BE2C (cell line): ENCODE results near the gene ASAP2.
A peak's percentile ranks its signal among the peaks of the same experiment; 100 is the strongest.
"Not testable (repeated sequence)": the region's sequence is repeated elsewhere in the genome, so short reads cannot be mapped to it uniquely, and the experiment has no call there.

Source experiments
- DNase-seq: peaks from one replicate; pipeline ENCODE4 v3.0.0-alpha.2; 2020
- H3K27me3 ChIP-seq: fragments of 250-450 bp; sonication (Bioruptor Pico); 2 replicates; pipeline ENCODE4 v1.5.1; 2020; ENCODE audit warnings: mild to moderate bottlenecking
- H3K36me3 ChIP-seq: fragments of 250-450 bp; sonication (Bioruptor Pico); 2 replicates; pipeline ENCODE4 v1.5.1; 2020; ENCODE audit warnings: mild to moderate bottlenecking
- H3K4me1 ChIP-seq: fragments of 250-450 bp; sonication (Bioruptor Pico); 2 replicates; pipeline ENCODE4 v1.5.1; 2020
- H3K4me3 ChIP-seq: 2 replicates; pipeline ENCODE4 v1.5.1; 2011; ENCODE audit warnings: low read depth, low read length
- H3K9me3 ChIP-seq: fragments of 250-450 bp; sonication (Bioruptor Pico); 2 replicates; pipeline ENCODE4 v1.5.1; 2020
- TF ChIP-seq, protein P1 (sequence below): IDR thresholded peaks from 2 replicates; pipeline ENCODE4 v1.5.1; 2012; ENCODE audit warnings: mild to moderate bottlenecking, low read depth, low read length

The ASAP2 gene

DNA sequence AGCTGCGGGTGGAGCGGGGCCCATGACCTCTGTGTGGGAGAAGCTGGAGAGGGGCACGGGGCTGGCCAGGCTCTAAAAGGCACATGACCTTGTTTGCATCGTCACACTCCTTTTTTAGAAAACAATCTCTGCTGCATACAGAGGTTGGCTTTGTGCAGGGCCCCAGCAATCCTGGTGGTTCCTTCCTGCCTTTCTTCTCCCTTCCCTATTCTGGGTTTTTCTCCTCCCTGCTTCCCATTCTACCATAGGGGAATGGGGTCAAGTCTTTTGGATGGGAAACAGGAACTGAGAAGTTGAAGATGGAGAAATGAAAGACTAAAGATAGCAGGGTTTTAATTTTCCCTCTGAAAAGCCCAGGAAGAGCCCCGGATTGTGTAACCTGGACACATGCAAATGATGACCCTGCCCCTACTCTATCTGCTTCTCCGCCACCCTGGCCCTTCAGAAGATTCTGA lies 53.9 kb downstream of the ASAP2 start:
- Histone ChIP-seq H3K9me3 (no peaks in the 10 kb centered on the region), H3K4me1 (peaks cover 18% of the 10 kb centered on the region; the same call in 1 of the 2 replicates), H3K36me3 (no peaks in the 10 kb centered on the region), H3K4me3 (no peak overlapping the region), H3K27me3 (no peaks in the 10 kb centered on the region)
- TF ChIP-seq, protein P1, sequence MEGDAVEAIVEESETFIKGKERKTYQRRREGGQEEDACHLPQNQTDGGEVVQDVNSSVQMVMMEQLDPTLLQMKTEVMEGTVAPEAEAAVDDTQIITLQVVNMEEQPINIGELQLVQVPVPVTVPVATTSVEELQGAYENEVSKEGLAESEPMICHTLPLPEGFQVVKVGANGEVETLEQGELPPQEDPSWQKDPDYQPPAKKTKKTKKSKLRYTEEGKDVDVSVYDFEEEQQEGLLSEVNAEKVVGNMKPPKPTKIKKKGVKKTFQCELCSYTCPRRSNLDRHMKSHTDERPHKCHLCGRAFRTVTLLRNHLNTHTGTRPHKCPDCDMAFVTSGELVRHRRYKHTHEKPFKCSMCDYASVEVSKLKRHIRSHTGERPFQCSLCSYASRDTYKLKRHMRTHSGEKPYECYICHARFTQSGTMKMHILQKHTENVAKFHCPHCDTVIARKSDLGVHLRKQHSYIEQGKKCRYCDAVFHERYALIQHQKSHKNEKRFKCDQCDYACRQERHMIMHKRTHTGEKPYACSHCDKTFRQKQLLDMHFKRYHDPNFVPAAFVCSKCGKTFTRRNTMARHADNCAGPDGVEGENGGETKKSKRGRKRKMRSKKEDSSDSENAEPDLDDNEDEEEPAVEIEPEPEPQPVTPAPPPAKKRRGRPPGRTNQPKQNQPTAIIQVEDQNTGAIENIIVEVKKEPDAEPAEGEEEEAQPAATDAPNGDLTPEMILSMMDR, result no peak
- DNase-seq, result no peak

DNA sequence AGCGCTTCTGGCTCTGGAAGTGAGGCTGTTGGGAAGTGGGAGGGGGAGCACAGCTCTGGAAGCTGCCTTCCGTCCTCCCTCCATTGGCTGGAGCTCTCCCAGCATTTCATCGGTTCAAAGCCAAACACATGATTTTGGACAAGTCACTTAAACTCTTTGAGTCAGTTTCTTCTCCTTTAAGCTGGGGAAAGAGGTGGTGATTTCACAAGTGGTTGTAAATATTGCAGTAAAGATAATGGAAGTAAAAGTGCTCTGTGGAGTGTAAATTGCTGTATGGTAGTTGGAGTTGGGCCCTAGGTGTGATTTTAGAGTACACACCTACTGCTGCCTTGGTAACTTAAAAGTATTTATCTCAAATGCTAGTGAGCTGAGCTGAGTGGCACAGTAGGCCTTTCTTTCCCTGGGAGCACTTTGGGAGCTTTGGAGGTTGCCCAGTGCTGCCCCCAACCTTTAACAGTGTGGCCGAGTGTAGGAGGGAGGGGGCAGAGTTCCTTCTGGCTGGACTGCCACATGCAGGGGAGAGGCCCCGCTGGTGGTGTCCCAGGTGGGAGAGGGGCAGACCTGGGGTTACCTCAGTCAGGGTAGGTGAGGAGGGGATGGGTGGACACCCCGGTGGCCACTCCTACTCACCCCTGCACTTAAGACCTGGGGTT lies 54.7 kb downstream of the ASAP2 start:
- no peak for DNase-seq
- peaks cover 15% of the 10 kb centered on the region; the same call in 1 of the 2 replicates for H3K4me1 ChIP-seq

DNA sequence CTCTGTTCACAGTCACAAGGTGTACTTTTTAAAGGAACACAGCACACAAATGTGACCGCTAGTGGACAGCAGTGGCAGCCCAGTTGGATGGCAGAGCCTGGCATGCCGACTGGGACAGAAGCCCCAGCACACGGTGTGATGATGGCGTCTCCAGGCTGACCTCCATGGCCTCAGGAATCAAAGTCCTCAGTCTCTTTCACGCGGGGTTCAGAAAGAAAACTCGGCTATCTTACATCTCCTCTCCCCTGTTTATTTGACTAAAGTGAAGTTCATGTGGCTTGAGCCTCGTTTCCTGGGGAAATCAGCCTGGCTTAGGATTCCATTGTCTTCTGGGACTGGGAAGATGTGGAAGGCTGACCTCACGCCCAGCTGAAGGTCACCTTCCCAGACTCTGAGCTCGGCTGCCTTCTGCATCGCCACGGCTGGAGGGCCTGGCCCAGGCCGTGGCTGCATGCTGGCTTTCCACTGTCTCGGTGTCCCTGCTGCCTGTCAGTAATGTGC lies 56.1 kb downstream of the ASAP2 start:
- peak; percentile 46 for DNase-seq
- Histone ChIP-seq H3K4me3 (no peak overlapping the region), H3K4me1 (peaks cover 13% of the 10 kb centered on the region; the same call in 1 of the 2 replicates), H3K27me3 (no peaks in the 10 kb centered on the region), H3K9me3 (no peaks in the 10 kb centered on the region; the same call in 1 of the 2 replicates), H3K36me3 (no peaks in the 10 kb centered on the region)
- TF ChIP-seq, protein P1, result no peak

More for the DNA sequence above, 54.7 kb downstream of the ASAP2 start:
- TF ChIP-seq, protein P1, result no peak
- H3K27me3 ChIP-seq, result no peaks in the 10 kb centered on the region
- no peaks in the 10 kb centered on the region for H3K36me3 ChIP-seq
- H3K4me3 ChIP-seq, result no peak overlapping the region
- no peaks in the 10 kb centered on the region for H3K9me3 ChIP-seq

DNA sequence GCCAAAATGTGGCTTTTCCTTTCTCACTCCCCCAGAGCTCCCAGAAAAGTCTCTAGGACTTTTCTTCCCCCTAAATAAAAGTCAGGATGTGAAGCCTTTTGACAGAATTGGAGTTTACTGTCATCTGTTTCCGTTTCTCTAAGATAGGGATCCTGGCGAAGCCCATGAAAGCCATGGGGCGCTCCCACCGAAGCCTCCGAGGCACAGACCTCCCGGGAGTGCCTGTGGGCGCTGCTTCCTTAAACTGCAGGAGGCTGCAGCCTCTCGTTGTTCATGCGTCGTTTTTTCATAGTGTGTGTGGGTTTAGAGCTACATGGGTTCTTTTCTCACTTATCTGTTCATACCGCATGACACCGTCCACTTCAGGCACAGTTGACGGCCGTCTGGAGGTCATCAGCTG lies 56.8 kb downstream of the ASAP2 start:
- DNase-seq, result peak; percentile 58
- Histone ChIP-seq H3K27me3 (no peaks in the 10 kb centered on the region), H3K4me1 (peaks cover 13% of the 10 kb centered on the region; the same call in 1 of the 2 replicates), H3K9me3 (no peaks in the 10 kb centered on the region; the same call in 1 of the 2 replicates), H3K36me3 (no peaks in the 10 kb centered on the region), H3K4me3 (peak overlapping the region; percentile 22)
- TF ChIP-seq, protein P1, result no peak

DNA sequence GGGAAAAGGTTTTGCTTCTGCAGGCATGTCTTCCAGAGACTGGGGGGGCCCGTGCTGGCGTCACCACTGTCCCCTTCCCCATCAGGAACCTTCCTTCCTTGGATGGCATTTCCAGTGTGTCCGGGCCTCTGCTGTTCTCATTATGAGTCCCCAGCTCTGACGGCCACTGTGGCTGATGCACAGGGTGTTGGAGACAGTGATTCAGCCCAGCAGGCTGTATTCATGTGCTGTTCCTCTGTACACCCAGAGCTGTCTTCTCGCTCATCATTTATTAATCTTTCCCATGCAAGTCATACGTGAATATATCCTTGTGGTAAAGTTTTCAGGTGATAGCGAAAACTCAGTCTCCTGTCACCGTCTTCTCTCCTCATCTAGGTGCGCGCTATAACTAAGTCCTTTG lies 57.7 kb downstream of the ASAP2 start:
- DNase-seq, result no peak
- peaks cover 13% of the 10 kb centered on the region; the same call in 1 of the 2 replicates for H3K4me1 ChIP-seq
- TF ChIP-seq, protein P1, result no peak
- H3K36me3 ChIP-seq, result no peaks in the 10 kb centered on the region
- no peaks in the 10 kb centered on the region for H3K27me3 ChIP-seq
- no peaks in the 10 kb centered on the region; the same call in 1 of the 2 replicates for H3K9me3 ChIP-seq
- H3K4me3 ChIP-seq, result no peak overlapping the region

DNA sequence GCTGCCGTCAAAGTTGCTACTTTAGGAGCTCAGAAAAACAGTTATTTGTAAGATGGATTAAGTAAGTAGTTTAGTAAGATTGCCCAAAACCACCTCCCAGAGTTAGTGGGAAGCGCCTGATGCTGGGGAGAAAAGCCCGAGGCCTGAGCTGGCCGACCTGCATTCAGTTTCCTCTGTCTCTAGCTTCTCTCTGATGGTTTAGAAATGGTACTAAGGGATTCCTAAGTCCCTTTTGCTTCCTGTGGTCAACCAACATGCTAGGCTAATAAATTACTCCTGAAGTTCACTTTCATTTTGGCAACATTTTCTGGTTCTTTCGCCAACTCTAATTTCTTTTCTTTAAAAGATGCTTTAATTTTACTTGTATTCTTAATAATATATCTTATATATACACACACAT lies 60.1 kb downstream of the ASAP2 start:
- TF ChIP-seq, protein P1, result no peak

DNA sequence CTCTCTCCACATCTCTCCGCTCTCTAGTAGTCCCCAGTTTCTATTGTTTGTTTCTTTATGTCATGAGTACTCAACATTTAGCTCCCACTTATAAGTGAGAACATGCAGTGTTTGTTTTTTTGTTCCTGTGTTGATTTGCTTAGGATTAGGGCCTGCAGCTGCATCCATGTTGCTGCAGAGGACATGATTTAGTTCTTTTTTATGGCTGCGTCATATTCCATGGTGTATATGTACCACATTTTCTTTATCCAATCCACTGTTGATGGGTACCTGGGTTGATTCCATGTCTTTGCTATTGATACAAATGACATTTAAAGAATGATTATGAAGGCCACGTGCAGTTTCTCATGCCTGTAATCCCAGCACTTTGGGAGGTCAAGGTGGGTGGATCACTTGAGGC lies 60.7 kb downstream of the ASAP2 start:
- not testable (repeated sequence) for H3K9me3 ChIP-seq, H3K36me3 ChIP-seq, H3K4me3 ChIP-seq, DNase-seq, H3K27me3 ChIP-seq
- H3K4me1 ChIP-seq, result peaks cover 13% of the 10 kb centered on the region; the same call in 1 of the 2 replicates

More for the DNA sequence above, 60.1 kb downstream of the ASAP2 start:
- Histone ChIP-seq H3K27me3 (no peaks in the 10 kb centered on the region), H3K36me3 (no peaks in the 10 kb centered on the region), H3K9me3 (no peaks in the 10 kb centered on the region; the same call in 1 of the 2 replicates), H3K4me3 (no peak overlapping the region), H3K4me1 (peaks cover 13% of the 10 kb centered on the region; the same call in 1 of the 2 replicates)
- DNase-seq, result no peak
